ENCODE measurements around the gene VSIG1.

VSIG1 gene

GRCh38 chrX:108088511-108088910, 43.6 kb downstream of the VSIG1 start:
- H3K4me3 ChIP-seq (ENCODE audit: low read depth, low read length): no peak overlapping the region
- no peak for TF ChIP-seq CTCF (IDR thresholded peaks at IDR 0.05; ENCODE audit: low read depth, low read length)

- H3K4me3 ChIP-seq (ENCODE audit: low read depth, low read length): peak overlapping the region; percentile 64
- TF ChIP-seq CTCF (IDR thresholded peaks at IDR 0.05; ENCODE audit: low read depth, low read length): no peak
Observed at GRCh38 chrX:108090491-108091263, 45.8 kb downstream of the VSIG1 start.

- peak within 1 kb of the TSS; percentile 64 for H3K4me3 ChIP-seq (ENCODE audit: low read depth, low read length)
- TF ChIP-seq CTCF (IDR thresholded peaks at IDR 0.05; ENCODE audit: low read depth, low read length): no peak
Observed at GRCh38 chrX:108091264-108091877, 46.5 kb downstream of the VSIG1 start, which contains the start of the genes ATG4A and PSMD10. TSS of gene ATG4A (plus strand) at chrX:108091778. CDS start at chrX:108091827, 49 bp downstream. TSS of gene PSMD10 (minus strand) at chrX:108091542. CDS start at chrX:108091520, 22 bp downstream.

DNA sequence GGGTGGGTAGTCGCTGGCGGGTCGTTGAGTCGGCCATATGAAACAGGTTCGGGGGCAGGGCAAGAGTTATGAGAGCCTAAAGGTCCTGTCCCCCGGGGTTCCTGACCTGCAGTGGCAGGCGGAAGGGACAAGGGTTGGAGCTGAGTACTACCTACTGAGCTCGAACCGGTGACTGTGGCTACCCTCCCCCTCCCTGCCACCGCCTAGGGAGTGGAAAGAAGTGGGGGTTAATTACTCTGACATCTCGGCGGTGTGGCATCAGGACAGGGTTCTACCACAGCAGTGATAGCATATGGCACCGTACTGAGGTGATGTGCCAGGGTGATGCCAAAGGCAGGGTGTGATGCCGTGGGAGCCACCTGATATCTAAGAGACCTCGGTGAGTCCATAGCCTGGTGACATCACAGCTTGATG, 47.0 kb downstream of the VSIG1 start:
- TF ChIP-seq CTCF (IDR thresholded peaks at IDR 0.05; ENCODE audit: low read depth, low read length): no peak
- peak overlapping the region; percentile 64 for H3K4me3 ChIP-seq (ENCODE audit: low read depth, low read length)

- no peak overlapping the region for H3K4me3 ChIP-seq (ENCODE audit: low read depth, low read length)
- TF ChIP-seq CTCF (IDR thresholded peaks at IDR 0.05; ENCODE audit: low read depth, low read length): no peak
Observed at GRCh38 chrX:108097380-108097779, 52.5 kb downstream of the VSIG1 start.

- TF ChIP-seq CTCF (IDR thresholded peaks at IDR 0.05; ENCODE audit: low read depth, low read length): no peak
Observed at GRCh38 chrX:108105473-108105872, 60.6 kb downstream of the VSIG1 start.

DNA sequence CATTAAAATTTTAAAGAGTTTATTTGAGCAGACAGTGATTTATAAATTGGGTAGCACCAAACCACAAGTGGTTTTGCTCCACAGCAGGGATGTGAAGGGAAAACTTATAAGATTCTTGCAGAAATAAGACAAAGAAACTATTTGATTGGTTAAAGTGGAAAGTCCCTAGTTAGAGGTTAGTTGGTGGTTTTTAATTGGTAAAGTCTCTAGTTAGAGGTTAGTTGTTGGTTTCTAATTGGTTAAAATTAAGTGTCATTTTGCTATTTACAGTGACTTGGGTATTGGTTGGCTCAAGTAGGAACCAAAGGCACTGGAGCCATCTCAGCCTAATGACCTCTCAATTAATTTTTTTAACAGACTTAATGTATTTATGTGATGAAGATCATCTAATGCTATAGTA, 69.7 kb downstream of the VSIG1 start:
- H3K4me3 ChIP-seq (ENCODE audit: low read depth, low read length): no peak overlapping the region
- no peak for TF ChIP-seq CTCF (IDR thresholded peaks at IDR 0.05; ENCODE audit: low read depth, low read length)

More at GRCh38 chrX:108105473-108105872, 60.6 kb downstream of the VSIG1 start:
- no peak overlapping the region for H3K4me3 ChIP-seq (ENCODE audit: low read depth, low read length)

Data from WI38 (cell line).